Activated gamma-delta T cell (primary cell): Measurements from ENCODE around the gene NKX2-1.

Experiments used
- DNase-seq: peaks from one replicate; lab custom pipeline; 2025; lab: John Stamatoyannopoulos, UW

NKX2-1 gene

DNA sequence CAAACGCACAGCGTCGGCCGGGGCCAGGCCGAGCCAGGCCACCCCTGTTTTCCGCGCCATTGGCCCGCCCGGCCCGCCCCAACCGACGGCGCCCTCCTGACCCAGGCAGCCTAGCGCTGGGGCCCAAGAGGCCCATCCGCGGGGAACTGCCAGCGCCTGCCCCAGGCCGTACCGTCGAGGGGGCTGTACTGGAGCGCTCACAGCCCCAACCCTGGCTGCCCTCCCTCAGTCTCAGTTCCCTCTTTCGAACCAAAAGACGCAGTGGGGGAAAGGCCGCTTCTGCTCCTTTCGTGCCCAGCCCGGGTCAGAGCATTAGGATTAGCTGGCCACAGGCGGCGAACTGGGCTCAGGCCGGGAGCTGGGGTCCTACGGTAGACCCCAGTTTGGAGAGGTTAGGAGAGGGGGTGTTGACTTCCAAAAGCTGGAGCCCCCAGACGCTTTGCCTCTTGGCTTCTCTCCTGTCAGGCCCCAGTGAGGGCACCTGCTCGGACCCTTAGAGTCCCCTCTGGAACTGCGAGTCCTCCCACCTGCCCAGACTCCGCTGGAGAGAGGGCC is 1.9 kb downstream of the NKX2-1 start:
- DNase-seq = no peak

DNA sequence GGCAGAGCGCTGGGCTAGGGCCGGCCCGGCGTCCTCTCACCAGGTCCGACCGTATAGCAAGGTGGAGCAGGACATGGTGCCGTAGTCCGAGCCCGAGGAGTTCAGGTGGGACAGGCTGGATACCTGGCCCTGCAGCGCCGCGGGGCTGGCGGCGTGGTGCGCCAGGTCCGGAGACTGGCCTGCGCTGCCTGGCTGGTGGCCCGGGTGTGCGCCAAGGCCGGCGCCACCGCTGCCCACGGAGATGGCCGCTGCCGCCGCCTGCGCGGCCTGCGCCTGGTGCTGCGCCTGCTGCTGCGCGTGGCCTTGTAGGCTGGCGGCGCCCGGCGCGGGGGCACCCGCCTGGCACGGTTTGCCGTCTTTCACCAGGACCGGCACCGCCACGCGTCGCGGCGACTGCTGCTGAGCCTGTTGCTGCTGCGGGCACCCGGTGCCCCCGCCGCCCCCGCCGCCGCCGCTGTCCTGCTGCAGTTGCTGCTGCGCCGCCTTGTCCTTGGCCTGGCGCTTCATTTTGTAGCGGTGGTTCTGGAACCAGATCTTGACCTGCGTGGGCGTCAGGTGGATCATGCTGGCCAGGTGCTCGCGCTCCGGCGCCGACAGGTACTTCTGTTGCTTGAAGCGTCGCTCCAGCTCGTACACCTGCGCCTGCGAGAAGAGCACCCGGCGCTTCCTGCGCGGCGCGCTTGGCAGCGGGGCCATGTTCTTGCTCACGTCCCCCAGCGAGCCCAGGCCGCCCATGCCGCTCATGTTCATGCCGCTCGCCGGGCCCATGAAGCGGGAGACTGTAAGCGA is 2.6 kb downstream of the NKX2-1 start:
- no peak for DNase-seq

- no peak for DNase-seq
Measured at GRCh38 chr14:36516719-36517241, 3.3 kb downstream of the NKX2-1 start.

- DNase-seq = no peak
Measured at GRCh38 chr14:36515896-36516718, 3.9 kb downstream of the NKX2-1 start.

- no peak for DNase-seq
Measured at GRCh38 chr14:36515105-36515593, 4.9 kb downstream of the NKX2-1 start.

DNA sequence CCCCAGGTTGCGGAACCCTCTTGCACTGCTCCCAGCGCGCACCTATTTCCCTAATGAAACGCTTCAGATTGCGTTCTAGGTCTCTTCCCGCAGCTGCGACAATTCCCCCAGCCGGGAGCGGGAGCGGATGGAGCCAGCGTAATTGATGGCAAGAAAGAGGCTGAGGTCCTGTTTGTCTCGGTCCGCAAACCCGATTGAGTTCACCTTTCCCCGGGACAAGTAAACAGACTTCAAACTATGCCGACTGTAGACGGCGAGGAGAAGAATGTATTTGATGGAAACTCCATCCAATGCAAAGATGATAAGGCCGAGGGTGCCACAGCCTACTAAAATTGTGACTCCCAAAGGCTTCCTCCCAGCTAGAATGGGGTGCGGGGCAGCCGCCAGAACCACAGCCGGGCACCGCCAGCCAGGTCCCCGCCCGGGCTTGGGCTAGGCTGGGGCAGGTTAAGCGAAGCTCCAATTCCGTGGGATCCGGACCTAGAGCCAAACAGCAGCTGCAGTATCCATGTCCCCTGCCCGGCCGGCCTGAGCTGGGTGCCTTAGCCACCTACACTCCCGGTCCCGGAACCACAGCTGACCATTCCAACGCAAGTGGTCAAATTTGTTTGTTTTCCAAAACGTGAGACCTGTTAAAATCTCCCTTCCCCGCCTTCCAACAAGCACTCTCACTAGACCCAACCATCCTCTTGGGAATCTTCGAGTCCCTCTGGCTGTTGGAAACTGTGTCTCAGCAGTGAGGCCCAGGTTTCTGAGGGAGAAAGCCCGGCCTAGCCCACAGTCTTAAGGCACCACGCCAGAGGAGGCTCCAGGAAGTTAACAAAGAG is 5.5 kb downstream of the NKX2-1 start:
- no peak for DNase-seq

DNA sequence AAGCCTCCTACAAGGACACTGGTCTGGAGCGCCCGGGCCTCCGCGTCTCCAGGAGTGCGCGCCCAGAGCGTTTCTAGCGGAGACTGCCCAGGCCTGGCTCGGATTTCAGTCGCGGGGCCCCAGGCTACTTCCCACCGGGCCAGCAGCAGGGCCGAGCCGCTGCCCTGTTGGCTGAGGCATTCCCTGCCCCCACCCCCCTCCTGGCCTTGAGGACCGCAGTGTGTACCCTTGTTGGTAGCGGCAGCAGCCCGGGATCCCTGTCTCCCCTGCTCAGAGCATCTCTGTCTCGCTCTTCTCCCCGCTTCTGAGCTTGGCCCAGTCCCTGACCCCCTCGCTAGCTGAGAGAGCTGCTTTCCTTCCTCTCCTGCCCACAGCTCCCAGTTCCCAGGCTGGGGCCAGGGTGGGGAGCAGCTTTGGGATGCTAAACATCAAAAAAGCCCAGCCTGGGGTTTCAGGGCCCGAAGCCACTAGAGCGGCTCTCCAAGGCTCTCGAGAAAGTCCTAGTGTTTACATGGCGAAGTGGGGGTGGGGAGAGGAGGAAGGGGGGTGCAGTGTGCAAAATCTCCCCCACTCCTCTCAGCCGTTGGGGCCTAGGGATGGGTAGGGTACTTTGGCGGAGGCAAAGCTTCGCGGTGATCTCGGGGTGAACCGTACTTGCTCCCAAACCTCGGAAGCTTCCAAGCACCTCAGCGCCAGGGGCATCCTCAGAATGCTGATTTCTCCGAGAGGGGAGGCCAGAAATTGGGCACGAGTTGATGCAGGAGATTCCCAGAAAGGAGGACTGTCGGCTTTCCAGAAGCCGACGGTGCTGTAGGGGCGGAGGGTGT is 6.4 kb downstream of the NKX2-1 start:
- no peak for DNase-seq

- no peak for DNase-seq
Measured at GRCh38 chr14:36513012-36513420, 7.0 kb downstream of the NKX2-1 start.

GRCh38 chr14:36512585-36513003 is 7.4 kb downstream of the NKX2-1 start:
- DNase-seq = no peak

DNA sequence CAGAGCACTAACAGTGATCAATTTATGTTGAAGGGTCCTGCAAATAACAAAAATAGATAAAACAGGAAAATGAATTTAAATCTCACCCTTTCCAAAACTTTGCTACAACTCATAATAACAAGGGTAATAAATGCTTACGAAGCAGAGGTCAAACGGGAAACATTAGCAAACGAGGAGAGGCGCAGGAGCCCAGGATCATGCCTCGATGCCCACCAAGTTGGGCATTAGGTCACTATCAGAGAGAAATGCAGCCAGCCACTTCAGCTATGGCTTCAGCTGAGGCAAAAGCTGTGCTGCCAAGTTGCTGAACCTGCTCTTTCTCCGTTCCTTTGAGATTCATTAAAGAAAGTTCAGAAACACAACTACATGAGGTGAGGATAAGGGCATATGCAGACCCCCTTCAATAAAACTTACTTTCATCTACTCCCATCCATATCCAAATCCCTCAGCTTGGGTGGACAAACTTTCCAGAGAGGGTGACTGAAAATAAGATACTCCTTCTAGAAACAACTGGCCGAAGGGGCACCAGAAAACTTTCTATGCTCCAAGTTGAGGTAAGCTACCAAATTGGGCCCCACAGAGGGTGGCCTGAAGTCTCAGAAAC is 7.9 kb downstream of the NKX2-1 start:
- no peak for DNase-seq

GRCh38 chr14:36510874-36511273 is 9.2 kb downstream of the NKX2-1 start:
- DNase-seq = no peak

DNA sequence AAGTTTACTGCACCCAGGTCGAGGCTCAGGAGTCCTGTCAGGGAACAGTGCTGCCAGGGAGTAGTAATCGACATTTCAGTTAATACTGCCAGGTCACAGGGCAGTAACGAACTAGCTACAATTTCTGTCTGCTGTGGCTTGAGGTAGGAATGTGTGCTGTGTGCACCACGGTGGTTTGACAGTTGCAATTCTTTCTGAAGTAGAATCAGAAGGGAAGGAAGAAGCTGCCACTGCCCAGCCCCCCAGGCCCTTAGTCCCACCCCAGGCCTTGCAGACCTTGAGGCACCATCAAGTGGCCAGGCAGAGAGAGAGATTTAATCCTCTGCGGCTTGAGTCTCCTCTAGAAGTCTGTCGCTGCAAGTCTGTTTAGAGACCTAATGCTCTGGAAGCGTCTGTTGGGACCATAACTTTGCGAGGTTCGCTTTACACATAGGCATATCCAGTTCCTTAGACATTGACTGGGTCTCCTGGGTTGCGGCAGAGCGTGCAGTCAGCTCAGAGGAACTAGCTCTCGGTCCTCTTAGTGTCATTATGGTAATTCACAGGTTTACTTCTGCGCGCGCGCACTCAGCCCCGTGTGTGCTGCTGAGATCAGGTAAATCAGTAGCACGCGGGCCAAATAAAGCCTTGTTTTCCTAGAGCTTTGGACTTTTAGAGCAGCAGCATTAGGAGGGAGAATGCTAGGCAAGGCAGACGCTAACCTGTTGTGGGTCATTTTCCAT is 9.8 kb downstream of the NKX2-1 start:
- DNase-seq = no peak

DNA sequence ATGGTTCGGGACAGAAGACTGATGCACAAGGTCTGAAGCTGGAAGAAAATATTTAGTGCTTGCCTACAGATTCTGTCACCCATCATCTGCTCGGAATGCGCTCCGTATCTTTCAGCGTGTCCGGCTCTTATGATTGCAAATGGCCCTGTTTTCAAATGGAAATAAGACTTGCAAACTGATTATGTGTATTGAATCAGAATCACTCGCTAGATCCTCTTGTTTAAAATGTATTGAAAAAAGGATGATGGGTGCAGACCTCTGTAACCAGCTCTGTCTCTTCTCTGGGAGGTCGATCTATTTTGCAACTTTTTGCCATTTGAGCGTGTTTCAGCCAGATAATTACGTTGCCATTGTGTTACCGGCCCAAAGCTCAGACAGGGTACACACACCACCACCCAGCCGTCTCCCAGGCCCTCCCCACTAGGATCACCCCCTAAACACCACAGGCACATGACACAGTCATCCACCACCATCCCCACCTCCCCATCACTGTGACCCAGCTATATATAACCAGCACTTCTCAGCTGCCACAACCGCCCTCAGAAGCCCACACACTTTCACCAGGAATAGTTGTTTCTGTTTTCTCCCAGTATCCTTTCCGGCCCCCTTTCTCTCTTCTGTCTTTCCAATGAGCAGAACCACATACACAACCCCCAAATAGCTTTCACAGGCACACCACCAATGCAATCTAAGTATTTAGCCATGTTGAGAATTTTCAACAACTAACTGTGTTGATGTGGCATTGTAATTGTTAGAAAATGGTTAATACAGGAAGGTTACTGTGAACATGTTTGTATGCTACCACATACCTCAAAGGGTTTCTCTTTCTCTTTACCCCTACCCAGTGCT is 10.7 kb downstream of the NKX2-1 start:
- no peak for DNase-seq

DNA sequence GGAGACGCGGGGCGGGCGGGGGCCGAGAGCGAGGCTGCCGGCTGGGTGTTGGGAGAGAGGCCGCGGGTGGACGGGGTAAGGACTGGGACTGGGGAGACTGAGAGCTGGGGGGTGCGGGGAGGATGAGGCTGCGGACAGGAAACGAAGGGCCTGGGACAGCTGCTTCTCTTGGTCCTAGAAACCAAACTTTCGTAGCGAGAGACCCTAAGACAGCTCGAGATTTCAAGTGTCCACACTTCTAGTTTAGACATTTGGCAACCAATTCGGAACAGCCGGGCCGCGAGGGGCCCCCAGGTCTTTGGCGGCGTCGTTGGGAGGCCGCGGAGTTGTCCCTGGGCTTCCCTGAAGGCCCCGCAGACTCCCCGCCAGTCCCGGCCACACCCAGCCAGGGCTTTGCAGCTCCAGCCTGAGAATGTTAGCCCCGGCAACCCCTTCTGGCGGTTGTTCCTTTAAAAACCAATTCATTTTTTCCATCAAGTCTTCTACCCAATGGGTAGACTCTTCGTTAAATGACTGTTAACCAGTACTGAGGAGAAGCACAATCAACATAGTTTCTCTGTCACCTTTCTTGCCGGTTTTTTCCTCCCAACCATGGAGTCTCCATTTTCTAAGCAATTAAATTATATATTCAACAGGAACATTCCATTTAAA is 11.5 kb downstream of the NKX2-1 start:
- DNase-seq = no peak

- no peak for DNase-seq
Measured at GRCh38 chr14:36507847-36508417, 12.1 kb downstream of the NKX2-1 start.

GRCh38 chr14:36506732-36507614 is 13.1 kb downstream of the NKX2-1 start:
- no peak for DNase-seq
